BLaER1 (cell line): Measurements from ENCODE around the gene TGM2.

ENCODE experiments used
- H3K27ac ChIP-seq: shearing (Covaris generic); formaldehyde crosslinking; 2 replicates; pipeline ENCODE4 v1.8.1; 2022
- H3K27me3 ChIP-seq: shearing (Covaris generic); formaldehyde crosslinking; 2 replicates; pipeline ENCODE4 v1.8.1; 2022
- H3K36me3 ChIP-seq: shearing (Covaris generic); formaldehyde crosslinking; 2 replicates; pipeline ENCODE4 v1.8.1; 2022
- H3K4me1 ChIP-seq: shearing (Covaris generic); formaldehyde crosslinking; 2 replicates; pipeline ENCODE4 v1.8.1; 2022
- H3K4me2 ChIP-seq: shearing (Covaris generic); formaldehyde crosslinking; 2 replicates; pipeline ENCODE4 v1.8.1; 2022
- H3K4me3 ChIP-seq: shearing (Covaris generic); formaldehyde crosslinking; 2 replicates; pipeline ENCODE4 v1.8.1; 2022
- H3K9ac ChIP-seq: shearing (Covaris generic); formaldehyde crosslinking; 2 replicates; pipeline ENCODE4 v1.8.1; 2022
- H3K9me3 ChIP-seq: shearing (Covaris generic); formaldehyde crosslinking; 2 replicates; pipeline ENCODE4 v1.8.1; 2022
- H4K20me1 ChIP-seq: shearing (Covaris generic); formaldehyde crosslinking; 2 replicates; pipeline ENCODE4 v1.8.1; 2022
- Cebpa-rat ChIP-seq: shearing (Covaris generic); IDR thresholded peaks from 2 replicates; pipeline ENCODE4 v1.8.1; 2022

TGM2 gene

DNA sequence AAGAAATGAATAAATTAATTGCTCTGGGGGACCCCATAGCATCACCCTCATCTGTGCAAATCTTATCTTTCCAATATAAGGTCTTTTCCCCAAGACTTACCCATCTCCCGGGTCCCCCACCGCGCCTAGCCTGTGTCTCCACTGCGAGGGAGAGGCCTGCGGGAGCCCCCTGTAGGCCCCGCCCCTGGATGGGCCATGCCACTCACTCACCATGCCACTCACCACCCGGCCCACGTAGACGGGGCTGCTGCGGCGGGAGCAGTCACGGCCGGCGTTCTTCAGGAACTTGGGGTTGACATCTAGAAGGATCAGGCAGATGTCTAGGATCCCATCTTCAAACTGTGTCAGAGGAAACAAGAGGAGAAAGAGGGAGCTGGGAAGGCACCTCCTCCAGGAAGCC, 17.3 kb downstream of the TGM2 start:
- Histone ChIP-seq H3K4me2 (no peak overlapping the region), H3K27me3 (no peaks in the 10 kb centered on the region), H3K9me3 (no peaks in the 10 kb centered on the region), H3K4me1 (peaks cover 48% of the 10 kb centered on the region), H4K20me1 (no peaks in the 10 kb centered on the region), H3K27ac (no peak overlapping the region), H3K9ac (no peak overlapping the region), H3K36me3 (no peaks in the 10 kb centered on the region), H3K4me3 (no peak overlapping the region)
- TF ChIP-seq Cebpa-rat = no peak

DNA sequence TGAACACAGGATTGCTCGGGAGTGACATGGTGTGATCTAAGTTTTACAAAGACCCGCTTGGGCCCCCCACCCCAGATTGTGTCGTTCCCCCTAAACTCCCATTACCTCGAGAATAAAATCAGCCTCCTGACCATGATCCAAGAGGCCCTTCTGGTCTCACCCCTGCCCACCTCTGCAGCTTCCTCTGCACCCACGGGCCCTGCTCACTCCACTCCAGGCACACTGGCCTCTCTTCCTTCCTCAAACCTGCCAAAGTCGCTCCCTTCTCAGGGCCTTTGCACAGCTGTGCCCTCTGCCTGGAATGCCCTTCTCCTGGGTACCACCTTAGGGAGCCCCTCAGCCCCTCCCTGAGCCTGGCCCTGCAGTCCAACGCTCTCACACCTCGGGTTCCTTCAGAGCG, 17.9 kb downstream of the TGM2 start:
- Histone ChIP-seq H3K9me3 (no peaks in the 10 kb centered on the region), H3K27me3 (no peaks in the 10 kb centered on the region), H4K20me1 (no peaks in the 10 kb centered on the region), H3K4me1 (peaks cover 42% of the 10 kb centered on the region), H3K27ac (no peak overlapping the region), H3K36me3 (no peaks in the 10 kb centered on the region), H3K4me3 (no peak overlapping the region), H3K4me2 (no peak overlapping the region), H3K9ac (no peak overlapping the region)
- TF ChIP-seq Cebpa-rat = no peak

DNA sequence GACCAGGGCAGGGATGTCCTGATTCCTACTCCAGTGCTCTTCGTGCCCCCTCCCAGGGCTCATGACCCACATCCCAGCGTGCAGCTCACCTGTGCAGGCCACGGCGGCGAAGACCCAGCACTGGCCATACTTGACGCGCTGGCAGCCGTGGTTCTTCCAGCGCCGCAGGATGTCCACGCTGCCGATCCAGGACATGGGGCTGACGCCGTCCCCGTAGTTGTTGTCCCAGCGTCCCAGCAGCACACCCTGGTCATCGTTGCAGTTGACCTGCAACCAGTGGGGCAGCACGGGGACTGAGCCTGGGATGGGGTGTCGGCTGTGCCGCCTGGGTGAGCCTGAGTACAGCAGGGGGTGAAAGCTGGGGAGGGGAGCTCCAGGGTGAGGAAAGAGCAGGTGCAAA, 18.4 kb downstream of the TGM2 start:
- Histone ChIP-seq H3K9ac (no peak overlapping the region), H3K27ac (no peak overlapping the region), H3K4me3 (no peak overlapping the region), H3K36me3 (no peaks in the 10 kb centered on the region), H4K20me1 (no peaks in the 10 kb centered on the region), H3K27me3 (no peaks in the 10 kb centered on the region), H3K9me3 (no peaks in the 10 kb centered on the region), H3K4me1 (peaks cover 37% of the 10 kb centered on the region), H3K4me2 (no peak overlapping the region)
- TF ChIP-seq Cebpa-rat = no peak

DNA sequence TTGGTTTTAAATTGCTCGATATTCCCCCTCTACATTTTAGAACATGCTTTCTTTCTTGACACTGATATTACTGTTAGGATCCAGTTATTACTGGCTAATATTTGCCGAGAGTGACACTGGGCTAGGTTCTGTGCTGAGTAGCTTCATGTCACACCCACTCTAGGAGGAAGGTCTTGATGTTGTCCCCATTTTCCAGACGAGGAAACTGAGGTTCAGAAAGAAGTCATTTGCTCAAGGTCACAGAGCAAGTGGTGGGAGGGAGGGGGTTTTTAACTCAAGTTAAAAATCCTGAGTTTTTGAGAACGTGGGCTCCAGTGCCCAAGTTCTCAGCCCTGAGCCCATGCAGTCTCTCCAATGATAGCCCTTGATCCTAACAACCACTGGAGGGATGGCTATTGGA, 18.9 kb downstream of the TGM2 start:
- H3K27ac ChIP-seq = no peak overlapping the region
- no peaks in the 10 kb centered on the region for H3K9me3 ChIP-seq
- H4K20me1 ChIP-seq = no peaks in the 10 kb centered on the region
- no peak overlapping the region for H3K9ac ChIP-seq
- no peak overlapping the region for H3K4me2 ChIP-seq
- TF ChIP-seq Cebpa-rat = no peak
- H3K4me1 ChIP-seq = peaks cover 33% of the 10 kb centered on the region
- no peak overlapping the region for H3K4me3 ChIP-seq
- H3K36me3 ChIP-seq = no peaks in the 10 kb centered on the region
- no peaks in the 10 kb centered on the region for H3K27me3 ChIP-seq

DNA sequence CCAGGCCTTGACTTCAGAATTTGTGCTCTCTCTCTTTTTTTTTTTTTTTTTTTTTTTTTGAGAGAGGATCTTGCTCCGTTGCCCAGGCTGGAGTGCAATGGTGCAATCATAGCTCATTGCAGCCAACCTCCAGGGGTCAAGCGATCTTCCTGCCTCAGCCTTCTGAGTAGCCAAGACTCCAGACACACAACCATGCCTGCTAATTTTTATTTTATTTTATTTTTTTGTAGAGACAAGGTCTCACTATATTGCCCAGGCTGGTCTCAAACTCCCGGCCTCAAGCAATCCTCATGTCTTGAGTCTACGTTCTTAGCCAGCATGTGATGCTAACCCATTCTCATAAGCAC, 19.4 kb downstream of the TGM2 start:
- H3K27me3 ChIP-seq = no peaks in the 10 kb centered on the region
- no peaks in the 10 kb centered on the region for H3K36me3 ChIP-seq
- no peak overlapping the region for H3K9ac ChIP-seq
- no peaks in the 10 kb centered on the region for H4K20me1 ChIP-seq
- no peak for TF ChIP-seq Cebpa-rat
- no peak overlapping the region for H3K4me3 ChIP-seq
- H3K9me3 ChIP-seq = no peaks in the 10 kb centered on the region
- H3K27ac ChIP-seq = no peak overlapping the region
- H3K4me2 ChIP-seq = no peak overlapping the region
- peaks cover 33% of the 10 kb centered on the region for H3K4me1 ChIP-seq

DNA sequence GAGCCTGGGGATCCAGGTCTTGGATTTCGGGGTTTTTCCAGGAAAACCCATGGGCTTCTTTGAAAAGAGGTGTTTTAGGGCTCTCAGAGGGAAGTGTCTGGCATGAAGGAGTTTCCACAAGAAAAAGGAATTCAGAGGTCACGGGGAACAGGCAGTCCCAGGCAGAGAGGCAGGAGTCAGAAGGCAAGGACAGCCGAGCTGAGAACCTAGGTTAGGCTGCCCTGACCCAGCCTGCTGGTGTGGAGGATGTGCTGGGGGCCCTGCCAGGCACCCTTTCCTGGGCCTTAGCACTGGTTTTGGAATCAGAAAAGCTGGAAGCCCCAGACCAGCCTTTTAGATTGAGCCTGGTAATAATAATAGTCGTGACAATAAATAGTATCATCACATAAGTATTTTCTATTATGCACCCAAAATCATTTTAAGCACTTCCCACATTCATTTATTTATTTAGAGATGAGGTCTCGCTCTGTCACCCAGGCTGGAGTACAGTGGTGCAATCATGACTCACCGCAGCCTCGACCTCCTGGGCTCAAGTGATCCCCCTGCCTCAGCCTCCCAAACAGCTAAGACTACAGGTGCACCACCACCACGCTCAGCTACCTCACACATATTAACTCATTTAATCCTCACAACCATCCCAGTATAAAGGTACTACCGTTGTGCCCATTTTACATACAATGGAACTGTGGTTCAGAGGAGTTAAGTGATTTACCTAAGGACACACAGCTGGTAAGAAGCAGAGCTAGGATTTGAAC, 19.9 kb downstream of the TGM2 start:
- H3K27me3 ChIP-seq = no peaks in the 10 kb centered on the region
- peaks cover 30% of the 10 kb centered on the region for H3K4me1 ChIP-seq
- no peak for TF ChIP-seq Cebpa-rat
- H3K36me3 ChIP-seq = no peaks in the 10 kb centered on the region
- H3K27ac ChIP-seq = peak overlapping the region; percentile 65; the same call in 1 of the 2 replicates
- H3K9ac ChIP-seq = no peak overlapping the region
- no peaks in the 10 kb centered on the region for H4K20me1 ChIP-seq
- no peaks in the 10 kb centered on the region for H3K9me3 ChIP-seq
- H3K4me3 ChIP-seq = no peak overlapping the region
- H3K4me2 ChIP-seq = peak overlapping the region; percentile 79

DNA sequence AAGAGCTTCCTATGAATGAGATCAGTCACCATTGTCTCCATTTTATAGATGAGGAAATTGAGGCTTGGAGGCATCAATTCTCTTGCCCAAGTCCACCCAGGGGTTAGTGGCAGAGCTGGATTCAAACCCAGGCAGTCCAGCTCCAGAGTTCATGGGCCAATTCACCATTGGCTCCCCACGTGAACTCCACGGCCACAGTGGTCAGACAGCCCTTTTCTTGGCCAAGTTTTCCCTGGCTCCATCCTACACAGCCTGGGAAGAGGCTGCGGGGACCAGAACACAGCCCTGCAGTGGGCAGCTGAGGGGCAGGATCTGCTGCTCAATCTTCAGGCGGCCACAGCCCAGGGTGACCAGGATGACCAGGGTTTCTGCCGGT, 20.5 kb downstream of the TGM2 start:
- peak overlapping the region; percentile 65 for H3K27ac ChIP-seq
- peaks cover 26% of the 10 kb centered on the region for H3K4me1 ChIP-seq
- no peaks in the 10 kb centered on the region for H3K9me3 ChIP-seq
- TF ChIP-seq Cebpa-rat = no peak
- no peak overlapping the region; the same call in 1 of the 2 replicates for H3K9ac ChIP-seq
- H3K4me2 ChIP-seq = peak overlapping the region; percentile 79
- no peak overlapping the region for H3K4me3 ChIP-seq
- H3K36me3 ChIP-seq = no peaks in the 10 kb centered on the region
- no peaks in the 10 kb centered on the region for H4K20me1 ChIP-seq
- H3K27me3 ChIP-seq = no peaks in the 10 kb centered on the region

DNA sequence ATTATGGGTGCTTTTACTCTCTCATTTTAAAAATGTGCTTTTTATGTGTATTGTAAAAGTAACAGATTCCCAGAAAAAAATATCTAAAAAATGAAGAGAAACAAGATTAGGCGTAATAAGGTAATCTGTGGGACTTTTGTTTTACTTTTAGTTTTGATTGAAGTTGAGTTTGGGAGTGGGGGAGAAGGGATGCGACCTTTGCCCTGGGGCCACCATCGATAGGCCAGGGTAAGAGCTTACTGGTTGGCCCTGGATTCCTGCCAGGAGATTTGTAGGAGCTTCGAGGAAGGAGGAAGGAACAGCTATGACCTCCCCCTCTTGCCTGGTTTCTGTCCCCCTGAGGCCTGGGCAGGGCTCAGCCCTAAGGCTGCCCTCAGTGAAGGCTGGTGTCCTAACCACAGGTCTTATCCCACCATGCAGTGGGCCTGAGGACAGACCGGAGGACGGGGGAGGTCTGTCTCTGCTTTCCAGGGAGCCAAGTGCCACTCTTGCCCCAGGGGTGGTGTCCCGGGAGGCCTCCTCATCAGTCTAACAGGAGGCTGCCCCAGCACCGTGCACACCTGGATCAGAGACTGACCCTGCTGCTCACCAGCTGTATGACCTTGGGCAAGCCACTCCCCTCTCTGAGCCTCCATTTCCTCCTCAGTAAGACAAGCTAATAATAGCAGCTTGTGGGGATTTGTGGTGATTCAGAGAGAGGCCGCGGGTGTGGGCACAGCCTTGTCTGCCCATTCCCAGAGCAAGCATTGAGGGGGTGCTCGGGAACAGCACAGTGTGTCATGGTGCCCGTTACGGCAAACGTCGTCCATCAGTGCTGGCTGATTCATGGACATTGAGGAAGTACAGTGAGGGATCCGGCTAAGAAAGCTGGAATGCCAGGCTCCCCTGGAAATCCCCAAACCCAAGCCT, 21.2 kb downstream of the TGM2 start:
- no peaks in the 10 kb centered on the region for H3K27me3 ChIP-seq
- no peaks in the 10 kb centered on the region for H4K20me1 ChIP-seq
- peak overlapping the region; percentile 65 for H3K27ac ChIP-seq
- peaks cover 26% of the 10 kb centered on the region for H3K4me1 ChIP-seq
- H3K36me3 ChIP-seq = no peaks in the 10 kb centered on the region
- H3K9me3 ChIP-seq = no peaks in the 10 kb centered on the region
- peak overlapping the region; percentile 79 for H3K4me2 ChIP-seq
- H3K9ac ChIP-seq = peak overlapping the region; percentile 54; the same call in 1 of the 2 replicates
- no peak for TF ChIP-seq Cebpa-rat
- peak overlapping the region; percentile 8; the same call in 1 of the 2 replicates for H3K4me3 ChIP-seq

DNA sequence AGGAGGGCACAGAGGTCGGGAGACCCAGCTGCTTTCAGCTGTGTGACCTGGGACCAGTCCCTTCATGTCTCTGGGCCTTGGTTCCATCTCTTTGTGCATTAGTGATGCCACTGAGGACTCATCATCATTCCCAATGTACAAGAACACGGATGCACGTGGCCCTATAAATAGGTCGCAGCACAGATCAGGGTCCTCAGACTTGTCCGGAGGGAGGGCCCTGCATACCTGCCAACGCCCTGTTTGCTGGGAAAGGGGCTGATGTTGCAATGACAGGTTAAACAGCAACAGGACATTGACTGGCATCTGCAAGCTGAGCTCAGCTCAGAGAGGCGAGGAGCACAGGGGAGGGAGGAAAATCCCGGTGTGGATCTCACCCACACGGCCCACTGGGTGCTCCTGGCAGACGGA, 21.8 kb downstream of the TGM2 start:
- Histone ChIP-seq H3K9me3 (no peaks in the 10 kb centered on the region), H4K20me1 (no peaks in the 10 kb centered on the region), H3K36me3 (no peaks in the 10 kb centered on the region), H3K4me2 (peak overlapping the region; percentile 79), H3K27me3 (no peaks in the 10 kb centered on the region), H3K9ac (no peak overlapping the region), H3K4me3 (no peak overlapping the region), H3K4me1 (peaks cover 26% of the 10 kb centered on the region), H3K27ac (peak overlapping the region; percentile 65; the same call in 1 of the 2 replicates)
- no peak; the same call in 1 of the 2 replicates for TF ChIP-seq Cebpa-rat

DNA sequence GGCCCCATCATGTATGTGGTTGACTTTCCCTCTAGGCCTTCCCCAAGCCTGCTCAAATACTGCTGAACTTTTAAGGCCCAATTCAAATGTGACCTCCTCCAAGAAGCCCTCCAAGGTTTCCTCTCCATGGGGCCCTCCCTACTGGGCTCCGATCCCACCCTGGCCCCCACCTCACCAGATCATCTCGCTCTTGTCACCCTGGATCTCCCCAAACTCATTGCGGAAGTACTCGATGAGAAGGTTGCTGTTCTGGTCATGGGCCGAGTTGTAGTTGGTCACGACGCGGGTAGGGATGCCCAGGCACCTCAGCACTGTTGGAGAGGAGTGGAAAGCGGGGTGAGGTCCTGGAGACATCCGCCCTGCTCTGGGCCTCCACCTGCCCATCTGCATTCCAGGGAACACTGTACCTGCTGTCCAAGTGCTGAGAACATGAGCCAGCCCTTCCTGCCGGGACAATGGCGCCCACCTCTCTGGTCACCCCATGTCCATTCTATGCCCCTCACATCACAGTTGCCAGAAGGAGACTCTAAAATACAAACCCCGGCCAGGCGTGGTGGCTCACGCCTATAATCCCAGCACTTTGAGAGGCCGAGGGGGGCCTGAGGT, 23.1 kb downstream of the TGM2 start:
- Histone ChIP-seq H3K36me3 (no peaks in the 10 kb centered on the region), H3K27me3 (no peaks in the 10 kb centered on the region), H3K27ac (no peak overlapping the region), H4K20me1 (no peaks in the 10 kb centered on the region), H3K9ac (no peak overlapping the region), H3K4me3 (no peak overlapping the region), H3K9me3 (no peaks in the 10 kb centered on the region), H3K4me1 (peaks cover 26% of the 10 kb centered on the region), H3K4me2 (no peak overlapping the region)
- TF ChIP-seq Cebpa-rat = no peak
